ENCODE data around the gene RETN.
A peak's percentile ranks its signal among the peaks of the same experiment; 100 is the strongest.

The RETN gene

DNA sequence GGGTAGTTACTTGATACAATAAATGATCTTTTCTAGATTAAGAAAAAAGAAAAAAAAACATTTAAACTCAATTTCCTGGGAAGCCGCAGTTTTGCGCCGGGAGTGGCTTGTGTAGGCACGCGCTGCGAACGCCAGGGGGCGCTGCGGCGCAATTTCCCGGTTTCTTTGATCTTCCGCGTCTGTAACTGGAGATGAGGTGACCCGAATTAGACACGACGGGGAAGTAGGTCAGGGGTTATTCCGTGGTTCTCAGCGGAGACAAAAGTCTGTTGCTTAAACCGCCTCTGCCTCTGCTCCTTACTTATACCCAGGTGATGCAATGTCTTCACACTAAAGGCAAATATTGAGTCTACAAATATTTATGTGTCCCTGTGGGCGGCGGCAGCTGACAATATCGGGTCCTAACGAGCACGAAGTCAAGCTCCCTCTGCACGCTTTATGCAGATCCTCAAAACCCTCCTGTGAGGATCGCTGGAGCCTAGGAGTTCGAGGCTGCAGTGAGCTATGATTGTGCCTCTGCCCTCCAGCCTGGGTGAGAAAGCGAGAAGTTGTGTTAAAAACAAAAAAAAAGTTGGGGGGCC lies 16.7 kb upstream of the RETN start:
- H3K27ac ChIP-seq = no peak overlapping the region
- H3K4me3 ChIP-seq = peak overlapping the region; percentile 57
- TF ChIP-seq, protein P1, sequence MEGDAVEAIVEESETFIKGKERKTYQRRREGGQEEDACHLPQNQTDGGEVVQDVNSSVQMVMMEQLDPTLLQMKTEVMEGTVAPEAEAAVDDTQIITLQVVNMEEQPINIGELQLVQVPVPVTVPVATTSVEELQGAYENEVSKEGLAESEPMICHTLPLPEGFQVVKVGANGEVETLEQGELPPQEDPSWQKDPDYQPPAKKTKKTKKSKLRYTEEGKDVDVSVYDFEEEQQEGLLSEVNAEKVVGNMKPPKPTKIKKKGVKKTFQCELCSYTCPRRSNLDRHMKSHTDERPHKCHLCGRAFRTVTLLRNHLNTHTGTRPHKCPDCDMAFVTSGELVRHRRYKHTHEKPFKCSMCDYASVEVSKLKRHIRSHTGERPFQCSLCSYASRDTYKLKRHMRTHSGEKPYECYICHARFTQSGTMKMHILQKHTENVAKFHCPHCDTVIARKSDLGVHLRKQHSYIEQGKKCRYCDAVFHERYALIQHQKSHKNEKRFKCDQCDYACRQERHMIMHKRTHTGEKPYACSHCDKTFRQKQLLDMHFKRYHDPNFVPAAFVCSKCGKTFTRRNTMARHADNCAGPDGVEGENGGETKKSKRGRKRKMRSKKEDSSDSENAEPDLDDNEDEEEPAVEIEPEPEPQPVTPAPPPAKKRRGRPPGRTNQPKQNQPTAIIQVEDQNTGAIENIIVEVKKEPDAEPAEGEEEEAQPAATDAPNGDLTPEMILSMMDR (IDR thresholded peaks at IDR 0.05) = peak; percentile 95

DNA sequence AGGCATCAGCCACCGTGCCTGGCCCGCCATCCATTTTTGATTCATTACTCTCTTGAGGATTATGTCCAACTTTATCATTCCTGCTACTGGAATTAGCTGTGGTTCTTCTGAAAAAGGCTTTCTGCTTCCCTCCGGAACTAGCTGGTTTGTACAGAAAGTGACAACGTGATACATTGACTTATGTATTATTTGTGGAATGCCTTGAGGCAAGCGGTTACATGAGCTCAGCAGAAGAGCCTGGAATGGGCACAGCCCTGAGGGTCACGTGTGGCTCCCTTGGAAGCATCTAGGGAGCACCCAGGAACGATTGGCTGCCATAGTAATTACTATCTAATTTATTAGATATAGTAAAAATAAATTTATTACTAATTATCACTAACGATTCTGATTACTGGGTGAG lies 14.4 kb upstream of the RETN start:
- TF ChIP-seq, protein P1 (IDR thresholded peaks at IDR 0.05) = no peak
- no peak for DNase-seq (ENCODE audit: low spot score)
- H3K27ac ChIP-seq = no peak overlapping the region
- no peak overlapping the region for H3K4me3 ChIP-seq

More for the DNA sequence above, 16.7 kb upstream of the RETN start:
- DNase-seq (ENCODE audit: low spot score) = peak; percentile 83

DNA sequence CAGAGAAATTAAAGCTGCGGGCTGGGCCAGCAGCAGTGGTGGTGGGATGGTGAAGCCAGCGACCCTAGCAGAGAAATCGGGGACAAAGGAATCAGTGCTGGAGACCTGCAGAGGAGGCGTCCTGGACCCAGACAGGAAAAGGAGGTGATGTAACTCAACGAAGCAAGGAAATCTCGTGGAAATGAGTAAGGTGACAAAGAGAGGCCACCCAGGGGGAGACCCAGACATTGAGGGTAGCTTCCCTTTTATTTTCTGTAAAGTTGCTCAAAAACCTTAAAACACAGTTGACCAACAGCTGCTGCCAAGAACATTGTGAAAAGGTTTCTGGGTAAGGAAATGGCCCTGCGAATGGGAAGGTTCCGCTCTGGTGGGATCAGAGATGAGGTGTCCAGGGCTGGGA lies 13.3 kb upstream of the RETN start:
- H3K27ac ChIP-seq = no peak overlapping the region
- TF ChIP-seq, protein P1 (IDR thresholded peaks at IDR 0.05) = no peak
- no peak for DNase-seq (ENCODE audit: low spot score)
- no peak overlapping the region for H3K4me3 ChIP-seq

DNA sequence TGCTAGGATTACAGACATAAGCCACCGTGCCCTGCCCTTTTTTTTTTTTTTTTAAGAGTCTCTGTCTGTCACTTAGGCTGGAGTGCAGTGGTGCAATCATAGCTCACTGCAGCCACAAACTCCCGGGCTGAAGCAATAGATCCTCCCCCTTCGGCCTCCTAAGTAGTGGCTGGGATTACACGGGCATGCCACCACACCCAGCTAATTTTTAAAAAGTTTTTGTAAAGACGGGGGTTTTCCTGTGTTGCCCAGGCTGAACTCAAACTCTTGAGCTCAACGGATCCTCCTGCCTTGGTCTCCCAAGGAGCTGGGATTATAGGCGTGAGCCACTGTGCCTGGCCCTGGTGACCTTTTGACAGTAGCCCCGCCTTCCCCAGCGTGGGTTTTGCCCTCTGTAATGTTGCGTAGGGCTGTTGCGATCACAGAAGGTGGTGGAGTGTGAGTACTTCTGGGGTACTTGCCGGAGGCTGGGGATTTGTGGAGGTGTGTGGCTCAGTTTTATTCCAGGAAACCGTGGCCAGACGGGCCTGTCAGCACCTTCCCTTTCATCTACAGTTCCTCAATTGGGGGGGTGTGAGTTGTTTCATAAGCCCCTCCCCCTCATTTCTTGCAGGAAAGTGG lies 11.6 kb upstream of the RETN start:
- TF ChIP-seq, protein P1 (IDR thresholded peaks at IDR 0.05) = no peak
- H3K4me3 ChIP-seq = no peak overlapping the region
- no peak overlapping the region for H3K27ac ChIP-seq
- no peak for DNase-seq (ENCODE audit: low spot score)

DNA sequence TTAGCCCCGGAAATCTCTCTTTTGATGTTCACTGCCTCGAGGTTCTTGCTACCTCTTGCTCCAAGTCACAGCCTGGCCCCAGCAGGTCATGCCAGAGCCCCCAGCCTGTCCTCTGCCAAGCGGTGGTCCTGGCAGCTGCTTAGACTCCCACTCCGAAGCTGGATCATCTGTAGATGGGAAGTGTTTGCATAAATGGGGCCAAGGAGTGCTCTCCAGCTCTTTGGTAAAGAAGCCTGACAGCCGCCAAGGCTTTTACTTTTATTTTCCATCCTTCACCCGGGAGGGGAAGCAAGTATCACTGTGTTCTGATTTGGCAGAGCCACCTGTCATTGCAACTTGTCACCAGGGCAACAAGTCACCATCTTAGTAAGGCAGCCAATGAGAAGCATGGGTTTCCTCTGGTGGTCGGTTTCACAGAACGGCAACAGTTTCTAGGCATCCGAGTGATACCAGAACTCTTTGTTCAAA lies 10.6 kb upstream of the RETN start:
- DNase-seq (ENCODE audit: low spot score) = no peak
- Histone ChIP-seq H3K27ac (no peak overlapping the region), H3K4me3 (no peak overlapping the region)
- TF ChIP-seq, protein P1 (IDR thresholded peaks at IDR 0.05) = no peak

DNA sequence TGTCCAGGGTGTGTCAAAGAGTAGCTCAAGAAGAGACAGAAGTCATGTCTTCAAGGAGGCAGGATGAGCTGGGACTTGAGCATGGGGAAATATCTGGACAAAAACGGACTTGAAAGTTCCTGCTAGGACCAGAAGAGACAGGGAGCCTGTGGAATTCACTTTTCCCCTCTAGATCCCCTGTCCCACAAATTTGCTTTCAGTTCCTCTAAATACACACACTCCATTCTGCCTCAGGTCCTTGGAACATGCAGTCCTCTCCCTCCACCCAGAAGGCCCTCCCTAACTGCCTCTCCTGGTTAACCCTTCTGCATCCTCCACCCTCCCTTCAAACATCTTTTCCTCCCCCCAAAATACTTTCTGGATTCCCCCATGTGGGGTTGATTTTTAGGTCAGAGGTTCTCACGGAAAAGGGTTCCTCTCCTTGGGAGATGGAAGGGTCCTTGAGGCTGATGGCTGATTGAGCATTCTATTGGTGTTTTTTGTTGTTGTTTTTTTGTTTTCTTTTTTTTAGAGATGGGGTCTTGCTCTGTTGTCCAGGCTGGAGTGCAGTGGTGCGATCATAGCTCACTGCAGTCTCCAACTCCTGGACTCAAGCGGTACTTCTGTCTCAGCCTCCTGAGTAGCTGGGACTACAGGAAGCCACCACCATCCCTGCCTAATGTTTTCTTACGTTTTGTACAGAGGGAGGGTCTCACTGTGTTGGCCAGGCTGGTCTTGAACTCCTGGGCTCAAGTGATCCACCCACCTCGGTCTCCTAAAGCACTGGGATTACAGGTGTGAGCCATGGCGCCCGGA lies 6.9 kb upstream of the RETN start:
- TF ChIP-seq, protein P1 (IDR thresholded peaks at IDR 0.05) = no peak
- Histone ChIP-seq H3K4me3 (no peak overlapping the region), H3K27ac (no peak overlapping the region)
- no peak for DNase-seq (ENCODE audit: low spot score)
